Gastrocnemius medialis (tissue), 4 donors: ENCODE measurements around the gene PCDH9.

Experiments used
- CTCF ChIP-seq, 5 experiments: fragments of 450-650 bp in 3 of 5; fragments of 200-600 bp in 2 of 5; sonication (generic) in 2 of 5; IDR thresholded peaks in 4 of 5; conservative IDR thresholded peaks in 1 of 5; 1 replicate in 4 of 5; 2 replicates in 1 of 5; pipeline ENCODE4 v1.5.1; 2016 to 2019; ENCODE audit warnings: antibody characterized with exemption in 5 of 5, mild to moderate bottlenecking in 3 of 5, moderate library complexity in 3 of 5
- POLR2A ChIP-seq, 2 donors: fragments of 450-650 bp; IDR thresholded peaks; one replicate each; pipeline ENCODE4 v1.6.1; 2017; ENCODE audit warnings: antibody characterized with exemption in 2 of 2, mild to moderate bottlenecking in 2 of 2, moderate library complexity in 2 of 2

- TF ChIP-seq POLR2A (IDR thresholded peaks at IDR 0.05) = no peak
- TF ChIP-seq CTCF (IDR thresholded peaks at IDR 0.05 in 4 of 5, conservative IDR thresholded peaks at IDR 0.05 in 1 of 5) = no peak
Measured at GRCh38 chr13:66581675-66582074, 648.5 kb downstream of the PCDH9 start.
